Activated CD8-positive, alpha-beta memory T cell treated with anti-CD3 and anti-CD28 coated beads, Interleukin-2, amount 10 ng/mL, durations not matched to agents 7 days and 5 days (primary cell): Measurements from ENCODE around the gene SPOP. TPM values are rescaled to one million over a fixed set of nuclear protein-coding genes. Genes with fewer than 3 reads are reported as not detected.
"Not testable (repeated sequence)": the region's sequence is repeated elsewhere in the genome, so short reads cannot be mapped to it uniquely, and the experiment has no call there.

ENCODE experiments used
- ATAC-seq: fragments of 150-1000 bp; cut with Tn5 transposase; one replicate; pipeline ENCODE4 v1.10.0; 2021; ENCODE audit warnings: moderate library complexity
- CTCF ChIA-PET: fragments of 350-600 bp; sonication (Branson Sonifier 250); formaldehyde crosslinking; loops from one replicate; lab custom pipeline; 2021; ENCODE audit warnings: antibody characterized with exemption; lab: Charles Lee
- DNase-seq: peaks from one replicate; pipeline ENCODE4 v3.0.0-alpha.2; 2020
- H3K27ac Mint-ChIP-seq: one replicate; pipeline ENCODE4 v1.8.0; 2021; ENCODE audit warnings: mild to moderate bottlenecking, mixed read lengths
- H3K27me3 Mint-ChIP-seq: one replicate; pipeline ENCODE4 v1.8.0; 2021; ENCODE audit warnings: mixed read lengths
- H3K36me3 Mint-ChIP-seq: one replicate; pipeline ENCODE4 v1.8.0; 2021; ENCODE audit warnings: mild to moderate bottlenecking, mixed read lengths
- H3K4me1 Mint-ChIP-seq: one replicate; pipeline ENCODE4 v1.8.0; 2021; ENCODE audit warnings: mixed read lengths
- H3K4me3 Mint-ChIP-seq: one replicate; pipeline ENCODE4 v1.8.0; 2021; ENCODE audit warnings: mild to moderate bottlenecking, moderate library complexity, mixed read lengths
- H3K9me3 Mint-ChIP-seq: one replicate; pipeline ENCODE4 v1.8.0; 2022; ENCODE audit warnings: low read depth, mixed read lengths
- total RNA-seq, 2 experiments: library from RNA; stranded (reverse); gene quantifications; one replicate each; pipeline ENCODE4 v1.2.3, GENCODE V29; 2021

The SPOP gene
- total RNA-seq, 2 experiments from 2014 or later = 49.7 to 51.5 TPM

DNA sequence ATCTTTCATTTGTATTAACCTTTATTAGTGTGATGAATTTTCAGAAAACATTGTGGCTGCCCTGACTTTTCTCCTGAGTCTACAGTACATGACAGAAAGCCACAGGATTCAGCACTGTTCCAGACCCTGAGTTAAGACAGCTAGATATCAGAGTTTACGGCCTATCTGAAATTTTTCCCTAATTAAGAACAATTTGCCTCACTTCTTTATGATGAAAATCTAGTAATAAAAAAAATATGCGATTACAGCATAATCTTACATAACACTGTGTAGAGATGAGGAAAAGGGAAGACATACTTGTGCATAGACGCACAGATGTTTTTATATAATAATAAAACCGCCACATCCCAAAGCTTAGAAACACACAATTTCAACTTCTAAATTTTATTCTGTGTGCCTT, 7.3 kb downstream of the SPOP start:
- peaks cover 22% of the 10 kb centered on the region for H3K36me3 Mint-ChIP-seq
- CTCF ChIA-PET = interaction anchor here (0.7 to 3.2 kb wide), 4 partner anchors 9 to 101 kb away, joined by 3 to 13 read pairs (median 4); no protein-coding TSS in a partner anchor
- no peaks in the 10 kb centered on the region for H3K27me3 Mint-ChIP-seq
- no peaks in the 10 kb centered on the region for H3K9me3 Mint-ChIP-seq
- ATAC-seq (no peak), DNase-seq (no peak)
- no peak overlapping the region for H3K4me3 Mint-ChIP-seq
- no peak overlapping the region for H3K27ac Mint-ChIP-seq
- H3K4me1 Mint-ChIP-seq = peaks cover 30% of the 10 kb centered on the region

- H3K27me3 Mint-ChIP-seq = no peaks in the 10 kb centered on the region
- H3K4me1 Mint-ChIP-seq = peaks cover 25% of the 10 kb centered on the region
- DNase-seq (no peak), ATAC-seq (no peak)
- H3K4me3 Mint-ChIP-seq = no peak overlapping the region
- H3K27ac Mint-ChIP-seq = no peak overlapping the region
- no peaks in the 10 kb centered on the region for H3K9me3 Mint-ChIP-seq
- peaks cover 18% of the 10 kb centered on the region for H3K36me3 Mint-ChIP-seq
- CTCF ChIA-PET = interaction anchor here (0.7 to 3.2 kb wide), 3 partner anchors 19 to 100 kb away, joined by 4 to 13 read pairs (median 5); no protein-coding TSS in a partner anchor
These were observed 7.9 kb downstream of the SPOP start for GRCh38 chr17:49670002-49670401.

GRCh38 chr17:49667854-49668253, 10.0 kb downstream of the SPOP start:
- H3K4me3 Mint-ChIP-seq = no peak overlapping the region
- H3K27me3 Mint-ChIP-seq = no peaks in the 10 kb centered on the region
- H3K36me3 Mint-ChIP-seq = peaks cover 9% of the 10 kb centered on the region
- peaks cover 21% of the 10 kb centered on the region for H3K4me1 Mint-ChIP-seq
- no peak overlapping the region for H3K27ac Mint-ChIP-seq
- no peak for ATAC-seq
- no peaks in the 10 kb centered on the region for H3K9me3 Mint-ChIP-seq
- CTCF ChIA-PET = no interaction called here
- no peak for DNase-seq

DNA sequence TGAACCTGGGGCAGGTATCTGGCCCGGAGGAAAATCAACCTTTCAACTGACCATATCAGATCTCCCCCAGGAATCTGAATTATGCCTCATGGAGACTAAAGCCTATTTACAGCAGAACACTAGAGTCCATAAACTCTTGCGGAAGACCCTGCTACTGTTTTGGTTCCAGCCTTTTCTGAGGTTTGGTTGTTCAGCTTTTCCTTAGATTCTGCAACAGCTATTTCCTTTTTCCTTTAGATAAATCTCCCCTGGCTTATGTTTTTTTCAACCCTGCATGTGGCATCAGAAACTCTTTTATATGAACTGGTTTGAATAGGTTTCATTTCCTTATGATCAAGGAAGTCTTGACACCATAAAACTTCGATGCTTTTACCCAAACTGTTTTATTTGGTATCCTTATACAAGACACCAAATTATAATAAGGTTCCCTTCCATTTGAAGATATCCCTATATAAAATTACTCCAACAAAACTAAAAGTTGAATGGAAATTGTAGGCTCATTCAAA, 13.1 kb downstream of the SPOP start:
- CTCF ChIA-PET = interaction anchor here (1.0 to 1.6 kb wide), 3 partner anchors 10 to 334 kb away, joined by 3 to 5 read pairs (median 4); no protein-coding TSS in a partner anchor
- Mint-ChIP-seq H3K27me3 (no peaks in the 10 kb centered on the region), H3K36me3 (peaks cover 19% of the 10 kb centered on the region), H3K9me3 (no peaks in the 10 kb centered on the region), H3K27ac (no peak overlapping the region), H3K4me1 (peaks cover 14% of the 10 kb centered on the region), H3K4me3 (no peak overlapping the region)
- no peak for ATAC-seq
- no peak for DNase-seq

DNA sequence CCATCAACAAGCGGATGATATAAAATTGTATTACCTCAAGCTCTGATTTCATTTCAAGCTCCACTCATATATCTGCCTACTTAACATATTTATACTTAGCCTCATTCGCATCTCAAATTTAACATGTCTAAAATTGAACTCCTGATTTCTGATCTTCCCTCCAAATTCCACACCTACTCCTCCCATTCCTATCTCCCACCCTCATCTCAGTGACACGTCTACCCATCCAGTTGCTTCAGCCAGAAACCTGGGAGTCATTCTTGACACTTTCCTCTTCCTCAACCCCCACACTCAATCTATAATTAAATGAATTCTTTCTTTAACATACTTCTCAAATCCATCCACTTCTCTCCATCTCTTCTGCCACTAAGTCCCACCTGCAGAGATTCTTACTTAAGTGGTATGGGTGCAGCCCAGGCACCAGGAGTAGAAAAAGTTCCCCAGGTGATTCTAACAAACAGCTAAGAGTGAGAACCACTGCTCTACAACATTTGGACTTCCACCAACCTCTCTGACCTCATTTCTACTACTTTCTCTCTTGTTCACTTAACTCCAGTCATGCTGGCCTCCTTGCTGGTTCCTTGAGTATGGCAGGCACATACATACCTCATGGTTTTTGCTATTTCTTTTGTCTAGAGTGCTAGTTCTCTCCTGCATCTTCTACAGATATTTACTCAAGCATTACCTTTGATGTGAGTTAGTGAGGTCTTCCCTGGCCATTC, 18.1 kb downstream of the SPOP start:
- Mint-ChIP-seq H3K4me1 (peaks cover 19% of the 10 kb centered on the region), H3K27me3 (no peaks in the 10 kb centered on the region), H3K4me3 (no peak overlapping the region), H3K36me3 (peaks cover 29% of the 10 kb centered on the region), H3K27ac (no peak overlapping the region), H3K9me3 (no peaks in the 10 kb centered on the region)
- CTCF ChIA-PET = interaction anchor here (0.6 kb wide), 1 partner anchor 89 kb away, joined by 3 read pairs; no protein-coding TSS in a partner anchor
- ATAC-seq (no peak), DNase-seq (no peak)

DNA sequence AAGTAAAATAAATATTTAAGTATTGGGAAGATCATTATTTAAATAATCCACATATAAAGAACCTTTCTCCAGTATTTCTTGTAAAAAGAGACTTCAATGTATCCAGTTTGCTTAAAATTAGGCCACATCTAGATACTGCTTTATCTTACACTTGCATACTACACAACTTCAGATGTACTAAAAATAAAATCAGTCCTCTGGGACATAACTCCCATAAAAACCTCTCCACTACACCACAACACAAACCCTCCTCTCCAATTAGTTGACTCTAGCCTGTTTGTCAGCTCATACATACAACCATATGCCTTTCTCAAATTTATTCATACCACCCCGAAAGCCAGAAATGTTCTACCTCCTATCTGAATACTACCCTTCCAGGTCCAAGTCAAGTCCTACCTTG, 21.6 kb downstream of the SPOP start:
- H3K4me3 Mint-ChIP-seq = no peak overlapping the region
- ATAC-seq (no peak), DNase-seq (no peak)
- H3K36me3 Mint-ChIP-seq = peaks cover 23% of the 10 kb centered on the region
- H3K4me1 Mint-ChIP-seq = peaks cover 13% of the 10 kb centered on the region
- H3K27me3 Mint-ChIP-seq = no peaks in the 10 kb centered on the region
- no peaks in the 10 kb centered on the region for H3K9me3 Mint-ChIP-seq
- CTCF ChIA-PET = no interaction called here
- no peak overlapping the region for H3K27ac Mint-ChIP-seq

DNA sequence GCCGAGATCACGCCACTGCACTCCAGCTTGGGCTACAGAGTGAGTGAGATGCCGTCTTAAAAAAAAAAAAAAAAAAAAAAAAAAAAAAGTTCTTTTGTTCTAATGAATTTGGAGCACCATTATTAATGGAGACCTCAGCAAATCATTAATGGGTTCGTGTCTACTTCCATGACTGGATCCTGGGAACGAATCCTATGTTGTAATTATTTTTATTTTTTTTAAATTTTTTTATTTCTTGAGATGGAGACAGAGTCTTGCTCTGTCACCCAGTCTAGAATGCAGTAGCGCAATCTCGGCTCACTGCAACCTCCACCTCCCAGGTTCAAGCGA, 30.7 kb downstream of the SPOP start:
- CTCF ChIA-PET = interaction anchor here (1.2 to 1.6 kb wide), 4 partner anchors 23 to 91 kb away, joined by 3 to 4 read pairs (median 4); partner anchors contain the start of gene SLC35B1
- Mint-ChIP-seq H3K27ac (no peak overlapping the region), H3K36me3 (peaks cover 3% of the 10 kb centered on the region), H3K4me1 (peaks cover 29% of the 10 kb centered on the region), H3K27me3 (no peaks in the 10 kb centered on the region), H3K9me3 (no peaks in the 10 kb centered on the region), H3K4me3 (no peak overlapping the region)
- peak; percentile 10 for ATAC-seq
- DNase-seq = no peak

GRCh38 chr17:49646391-49647255, 31.3 kb downstream of the SPOP start:
- peaks cover 29% of the 10 kb centered on the region for H3K4me1 Mint-ChIP-seq
- CTCF ChIA-PET = interaction anchor here (0.7 to 2.1 kb wide), 10 partner anchors 24 to 90 kb away, joined by 3 to 12 read pairs (median 3); partner anchors contain the start of gene SLC35B1
- ATAC-seq (peak; percentile 91), DNase-seq (peak; percentile 72)
- H3K27ac Mint-ChIP-seq = peak overlapping the region; percentile 78
- H3K36me3 Mint-ChIP-seq = peaks cover 3% of the 10 kb centered on the region
- no peaks in the 10 kb centered on the region for H3K27me3 Mint-ChIP-seq
- H3K9me3 Mint-ChIP-seq = no peaks in the 10 kb centered on the region
- peak overlapping the region; percentile 47 for H3K4me3 Mint-ChIP-seq

DNA sequence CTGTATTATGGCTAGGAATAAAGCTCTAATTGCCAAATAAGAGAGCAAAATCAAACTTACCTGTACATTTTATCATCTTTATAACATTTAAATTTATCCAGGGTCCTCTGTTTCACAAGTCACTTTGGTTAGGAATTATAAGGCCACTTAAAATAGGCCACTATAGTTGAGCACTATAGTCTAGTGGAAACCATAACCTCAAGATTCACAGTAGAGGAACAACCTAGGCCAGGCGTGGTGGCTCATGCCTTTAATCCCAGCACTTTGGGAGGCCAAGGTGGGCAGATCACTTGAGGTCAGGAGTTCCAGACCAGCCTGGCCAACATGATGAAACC, 31.9 kb downstream of the SPOP start:
- not testable (repeated sequence) for H3K9me3 Mint-ChIP-seq, H3K36me3 Mint-ChIP-seq, ATAC-seq, H3K27me3 Mint-ChIP-seq, DNase-seq, H3K4me3 Mint-ChIP-seq
- H3K27ac Mint-ChIP-seq = peak overlapping the region; percentile 78
- peaks cover 29% of the 10 kb centered on the region for H3K4me1 Mint-ChIP-seq
- CTCF ChIA-PET = interaction anchor here (0.7 to 2.1 kb wide), 9 partner anchors 25 to 90 kb away, joined by 3 to 12 read pairs (median 3); partner anchors contain the start of gene SLC35B1

DNA sequence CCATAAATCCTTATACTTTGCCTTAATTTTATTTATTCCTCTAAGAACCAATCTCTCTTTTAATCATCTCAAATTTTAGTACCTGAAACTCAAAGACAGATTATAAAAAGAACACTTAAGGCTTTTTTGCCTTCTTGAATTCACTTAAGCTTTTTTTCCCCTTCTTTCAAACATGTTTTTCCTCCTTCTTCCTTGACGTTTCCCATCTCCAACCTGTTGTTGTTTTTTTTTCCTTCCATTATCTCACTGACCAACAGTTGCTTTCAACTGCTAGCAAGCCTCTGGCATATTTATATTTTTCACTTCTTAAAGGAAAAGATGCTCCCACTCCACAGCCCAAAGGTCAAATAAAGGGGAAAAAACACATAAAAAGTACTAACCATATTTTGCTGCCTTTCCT, 32.2 kb downstream of the SPOP start:
- ATAC-seq = no peak
- peak overlapping the region; percentile 29 for H3K27ac Mint-ChIP-seq
- CTCF ChIA-PET = interaction anchor here (1.4 to 2.1 kb wide), 2 partner anchors 41 to 75 kb away, joined by 8 to 12 read pairs; no protein-coding TSS in a partner anchor
- H3K9me3 Mint-ChIP-seq = peaks cover under 1% of the 10 kb centered on the region
- H3K4me3 Mint-ChIP-seq = no peak overlapping the region
- peaks cover 6% of the 10 kb centered on the region for H3K36me3 Mint-ChIP-seq
- no peak for DNase-seq
- H3K27me3 Mint-ChIP-seq = no peaks in the 10 kb centered on the region
- H3K4me1 Mint-ChIP-seq = peaks cover 29% of the 10 kb centered on the region

- CTCF ChIA-PET = no interaction called here
- H3K4me3 Mint-ChIP-seq = no peak overlapping the region
- H3K4me1 Mint-ChIP-seq = peaks cover 5% of the 10 kb centered on the region
- no peak for DNase-seq
- no peaks in the 10 kb centered on the region for H3K27me3 Mint-ChIP-seq
- ATAC-seq = no peak
- H3K36me3 Mint-ChIP-seq = peaks cover 18% of the 10 kb centered on the region
- no peak overlapping the region for H3K27ac Mint-ChIP-seq
- H3K9me3 Mint-ChIP-seq = peaks cover 2% of the 10 kb centered on the region
These were observed 37.3 kb downstream of the SPOP start for GRCh38 chr17:49640556-49640955.

DNA sequence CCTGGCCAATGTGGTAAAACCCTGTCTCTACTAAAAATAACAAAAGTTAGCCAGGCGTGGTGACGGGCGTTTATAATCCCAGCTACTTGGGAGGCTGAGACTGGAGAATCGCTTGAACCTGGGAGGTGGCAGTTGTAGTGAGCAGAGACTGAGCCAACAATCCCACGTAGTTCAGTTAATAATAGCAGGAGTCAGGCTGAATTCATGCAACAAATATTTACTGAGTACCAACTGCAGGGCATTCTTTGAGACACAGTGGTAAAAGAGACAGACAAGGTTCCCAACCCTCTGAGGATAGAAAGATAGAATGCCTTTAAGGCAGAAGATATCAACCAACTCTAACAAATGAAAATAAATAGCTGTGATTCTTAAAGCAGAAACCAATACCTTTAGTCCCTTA, 39.1 kb downstream of the SPOP start:
- H3K9me3 Mint-ChIP-seq = peaks cover 2% of the 10 kb centered on the region
- H3K4me3 Mint-ChIP-seq = no peak overlapping the region
- H3K4me1 Mint-ChIP-seq = no peaks in the 10 kb centered on the region
- H3K36me3 Mint-ChIP-seq = peaks cover 18% of the 10 kb centered on the region
- H3K27ac Mint-ChIP-seq = no peak overlapping the region
- H3K27me3 Mint-ChIP-seq = no peaks in the 10 kb centered on the region
- ATAC-seq (no peak), DNase-seq (no peak)
- CTCF ChIA-PET = no interaction called here

GRCh38 chr17:49637739-49638138, 40.2 kb downstream of the SPOP start:
- ATAC-seq (no peak), DNase-seq (no peak)
- no peak overlapping the region for H3K4me3 Mint-ChIP-seq
- peaks cover 17% of the 10 kb centered on the region for H3K36me3 Mint-ChIP-seq
- CTCF ChIA-PET = interaction anchor here (0.9 to 1.2 kb wide), 2 partner anchors 10 to 58 kb away, joined by 3 read pairs; no protein-coding TSS in a partner anchor
- H3K27ac Mint-ChIP-seq = no peak overlapping the region
- H3K27me3 Mint-ChIP-seq = no peaks in the 10 kb centered on the region
- no peaks in the 10 kb centered on the region for H3K4me1 Mint-ChIP-seq
- peaks cover 2% of the 10 kb centered on the region for H3K9me3 Mint-ChIP-seq
